ENCODE results near the gene P2RX6. TPM values are rescaled to one million over a fixed set of nuclear protein-coding genes. Genes with fewer than 3 reads are reported as not detected.
A peak's percentile ranks its signal among the peaks of the same experiment; 100 is the strongest.
"Not testable (repeated sequence)": the region's sequence is repeated elsewhere in the genome, so short reads cannot be mapped to it uniquely, and the experiment has no call there.

The P2RX6 gene
- 1 to 10 TPM in 4 of 5 donors, under 1 TPM in 1; 0.95 to 3.4 (median 1.8) TPM for polyA plus RNA-seq (ENCODE audit: insufficient read depth in 1 of 5, insufficient read length in 5 of 5, low replicate concordance in 1 of 5)
- long read RNA-seq, donor 1 = 0 reads
- long read RNA-seq, donor 2 = 0 reads
- long read RNA-seq, donor 3 = 0 reads
- long read RNA-seq, donor 4 = 0 reads
- long read RNA-seq, donor 5, partial matches to known transcripts = 0 of 1 reads
- long read RNA-seq, donor 5, other reads (novel, unspliced or antisense) = 0 of 1 reads
- long read RNA-seq, donor 6 = 0 reads
- long read RNA-seq, donor 7 = 0 reads
- long read RNA-seq, donor 8 = 0 reads

DNA sequence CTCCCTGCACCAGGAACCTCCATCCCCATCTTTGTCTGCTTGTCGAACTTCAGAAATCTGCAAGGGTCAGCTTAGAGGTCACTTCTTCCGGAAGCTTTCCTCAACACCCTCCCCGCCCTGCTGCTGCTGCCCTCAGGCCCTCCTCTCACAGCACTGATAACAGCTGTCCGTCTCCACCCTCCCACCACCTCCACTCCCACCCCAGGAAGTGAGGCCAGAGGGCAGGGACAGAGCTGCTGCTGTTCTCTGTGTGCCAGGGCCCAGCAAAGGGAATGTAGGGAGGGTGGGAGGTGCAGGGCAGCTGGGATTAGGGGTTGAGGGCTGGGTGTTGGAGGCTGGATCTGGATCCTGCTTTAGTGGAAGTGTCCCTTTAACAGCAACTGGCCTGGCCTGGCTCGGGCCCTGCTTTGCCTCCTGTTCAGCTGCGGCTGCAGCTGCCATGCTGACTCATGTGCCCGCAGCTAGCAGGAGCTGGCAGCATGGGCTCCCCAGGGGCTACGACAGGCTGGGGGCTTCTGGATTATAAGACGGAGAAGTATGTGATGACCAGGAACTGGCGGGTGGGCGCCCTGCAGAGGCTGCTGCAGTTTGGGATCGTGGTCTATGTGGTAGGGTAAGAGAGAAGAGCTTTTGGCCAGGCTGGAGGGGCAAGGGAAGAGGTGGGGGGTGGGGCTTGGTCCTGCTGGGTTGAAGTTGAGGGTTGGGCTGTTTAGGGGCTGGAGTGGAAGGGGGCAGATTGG, at the start of gene P2RX6:
Gene P2RX6, plus strand, starts transcription at position 440 of the 740 bp plus-strand sequence. Its CDS starts 10 bp downstream, at position 450.
- DNase-seq = peak; percentile 57 to 68

DNA sequence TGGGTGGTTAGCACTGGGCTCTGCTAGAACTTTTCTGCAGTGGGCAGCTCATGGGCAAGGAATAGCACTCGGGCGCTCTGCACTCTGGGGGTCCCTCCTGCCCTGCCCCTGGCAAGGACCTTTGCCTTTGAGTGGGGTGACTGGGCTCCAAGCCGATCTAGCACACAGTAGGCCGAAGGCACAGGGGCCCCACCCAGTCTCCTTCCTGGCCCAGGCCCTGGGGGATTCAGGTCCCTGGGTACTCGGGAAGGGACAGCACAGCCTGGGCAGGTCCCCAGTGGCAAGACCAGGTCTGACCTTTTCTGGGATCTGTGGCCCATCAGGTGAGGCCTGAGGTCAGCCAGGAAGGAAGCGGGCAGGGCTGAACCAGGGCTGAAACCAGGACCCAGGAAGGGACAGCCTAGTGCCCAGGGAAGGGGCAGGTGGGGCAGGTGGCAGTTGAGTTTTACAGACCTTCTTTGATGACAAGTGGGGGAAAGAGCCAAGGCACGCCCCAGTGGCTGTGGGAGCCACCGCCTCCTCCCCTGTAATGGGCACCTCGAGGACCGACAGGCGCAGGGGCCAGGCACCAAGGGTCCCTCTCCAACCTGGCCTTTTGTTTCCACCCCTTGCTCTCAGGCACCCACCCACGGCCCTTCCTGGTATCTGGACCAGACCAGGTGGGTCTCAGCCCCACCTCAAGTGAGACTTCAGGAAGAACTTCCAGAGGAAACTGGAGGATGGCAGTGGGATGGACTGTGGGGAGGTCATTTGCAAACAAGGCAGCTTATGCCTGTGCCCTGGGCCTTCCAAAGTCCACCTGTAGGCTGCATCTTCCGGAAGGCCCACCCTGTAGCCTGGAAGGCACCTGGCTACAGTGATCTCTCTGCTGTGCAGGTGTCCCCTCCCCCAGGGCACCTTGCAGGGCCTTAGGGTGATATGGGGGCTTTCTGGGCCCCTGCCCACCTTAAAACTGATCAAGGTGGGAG, 48.8 kb upstream of the P2RX6 start:
- no peak for DNase-seq

- no peak for DNase-seq
Observed at GRCh38 chr22:20966883-20967696, 47.9 kb upstream of the P2RX6 start, which contains the start of gene AIFM3. AIFM3 (plus strand) TSS chr22:20967255; CDS start chr22:20967945, 690 bp downstream.

DNA sequence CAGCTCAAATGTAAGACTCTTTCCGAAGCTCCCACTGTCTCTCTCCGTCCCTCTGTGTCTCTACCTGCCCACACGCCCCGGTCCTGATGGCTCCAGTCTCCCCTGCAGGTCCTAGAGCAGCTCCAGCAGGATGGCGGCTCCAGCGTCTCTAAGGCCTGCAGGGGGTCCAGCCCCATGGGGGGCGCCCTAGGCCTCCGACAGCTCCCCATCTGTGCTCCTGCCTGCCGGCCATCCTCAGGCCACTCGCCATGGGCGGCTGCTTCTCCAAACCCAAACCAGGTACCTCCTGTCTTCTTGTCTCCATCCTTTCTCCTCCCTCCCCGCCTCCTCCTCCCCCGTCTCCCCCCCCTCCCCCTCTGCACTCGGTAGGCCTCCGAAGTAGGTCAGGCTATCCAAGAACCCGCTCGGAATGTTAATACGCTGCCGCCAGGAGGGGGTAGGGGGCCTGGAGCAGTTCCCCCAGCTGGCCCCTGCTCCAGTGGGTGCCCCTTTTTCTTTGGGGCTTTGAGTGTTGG, 47.2 kb upstream of the P2RX6 start:
- no peak for DNase-seq

DNA sequence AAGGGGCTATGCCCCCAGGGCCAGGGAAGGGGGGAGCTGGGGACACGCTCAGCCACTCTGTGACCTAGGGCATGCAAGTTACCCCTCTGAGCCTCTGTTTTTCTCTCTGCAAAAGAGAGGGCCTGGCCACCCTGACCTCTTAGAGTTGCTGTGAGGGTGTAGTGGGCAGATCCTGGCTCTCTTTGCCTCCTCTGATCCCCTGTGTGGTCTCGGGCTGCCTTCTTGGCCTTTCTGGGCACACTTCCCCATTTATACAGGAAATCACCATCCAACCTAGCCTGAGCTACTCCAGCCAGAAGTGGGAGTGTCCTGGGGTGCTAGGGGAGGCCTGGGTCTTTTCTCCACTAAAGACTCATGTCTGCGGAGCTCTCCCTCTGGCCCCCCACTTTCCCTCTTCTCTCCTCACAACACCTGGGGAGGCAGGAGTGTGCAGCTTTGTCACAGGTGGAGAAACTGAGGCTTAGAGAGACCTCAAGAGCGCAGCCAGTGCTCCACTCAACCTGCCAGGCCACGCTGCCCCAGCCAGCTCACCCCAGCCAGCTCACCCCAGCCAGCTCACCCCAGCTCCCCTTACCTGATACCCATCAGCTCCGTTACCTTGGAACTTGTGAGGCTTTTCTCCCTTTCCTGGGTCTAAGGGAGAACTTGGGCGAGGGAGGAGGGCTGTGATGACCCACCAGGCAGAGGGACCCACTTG, 46.5 kb upstream of the P2RX6 start:
- DNase-seq = no peak

DNA sequence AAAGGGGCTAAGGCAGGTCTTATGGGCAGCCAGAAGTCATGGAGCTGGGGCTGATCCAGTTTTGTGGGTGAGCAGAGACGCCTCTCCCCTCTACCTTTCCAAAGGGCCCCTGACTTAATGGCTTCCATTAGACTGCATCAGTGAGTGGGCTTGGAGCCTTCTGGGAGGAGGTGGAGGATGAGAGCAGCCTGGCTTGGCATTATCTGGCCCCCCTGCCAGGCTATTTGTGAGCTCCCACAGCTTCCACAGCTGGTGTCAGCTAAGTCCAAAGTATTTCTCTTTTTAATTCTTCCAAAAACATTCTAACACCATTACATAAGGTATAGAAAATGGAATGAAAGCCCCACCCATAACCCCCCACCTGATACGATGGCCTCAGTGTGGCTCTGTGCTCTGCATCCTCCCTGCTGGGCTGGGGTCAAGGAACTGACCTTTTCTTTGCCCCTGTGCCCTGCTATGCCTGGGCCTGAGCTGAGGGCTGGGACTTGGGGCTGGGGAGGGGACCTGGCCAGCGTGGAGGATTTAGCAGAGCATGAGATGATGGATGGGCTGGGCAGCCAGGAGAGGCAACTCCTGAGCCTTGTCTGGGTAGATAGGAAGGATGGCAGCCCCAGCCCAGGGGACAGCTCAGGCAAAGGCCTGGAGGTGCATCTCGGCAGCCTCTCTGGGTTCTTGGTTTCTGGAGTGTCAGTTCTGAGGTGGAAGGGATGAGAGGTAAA, 43.9 kb upstream of the P2RX6 start:
- no peak for DNase-seq

GRCh38 chr22:20972014-20972694, 42.8 kb upstream of the P2RX6 start:
- DNase-seq = not testable (repeated sequence)

- DNase-seq = no peak
Observed at GRCh38 chr22:20972933-20973577, 41.9 kb upstream of the P2RX6 start.

GRCh38 chr22:20973634-20974286, 41.2 kb upstream of the P2RX6 start:
- DNase-seq = no peak

- DNase-seq = no peak
Observed at GRCh38 chr22:20974336-20974955, 40.5 kb upstream of the P2RX6 start.

DNA sequence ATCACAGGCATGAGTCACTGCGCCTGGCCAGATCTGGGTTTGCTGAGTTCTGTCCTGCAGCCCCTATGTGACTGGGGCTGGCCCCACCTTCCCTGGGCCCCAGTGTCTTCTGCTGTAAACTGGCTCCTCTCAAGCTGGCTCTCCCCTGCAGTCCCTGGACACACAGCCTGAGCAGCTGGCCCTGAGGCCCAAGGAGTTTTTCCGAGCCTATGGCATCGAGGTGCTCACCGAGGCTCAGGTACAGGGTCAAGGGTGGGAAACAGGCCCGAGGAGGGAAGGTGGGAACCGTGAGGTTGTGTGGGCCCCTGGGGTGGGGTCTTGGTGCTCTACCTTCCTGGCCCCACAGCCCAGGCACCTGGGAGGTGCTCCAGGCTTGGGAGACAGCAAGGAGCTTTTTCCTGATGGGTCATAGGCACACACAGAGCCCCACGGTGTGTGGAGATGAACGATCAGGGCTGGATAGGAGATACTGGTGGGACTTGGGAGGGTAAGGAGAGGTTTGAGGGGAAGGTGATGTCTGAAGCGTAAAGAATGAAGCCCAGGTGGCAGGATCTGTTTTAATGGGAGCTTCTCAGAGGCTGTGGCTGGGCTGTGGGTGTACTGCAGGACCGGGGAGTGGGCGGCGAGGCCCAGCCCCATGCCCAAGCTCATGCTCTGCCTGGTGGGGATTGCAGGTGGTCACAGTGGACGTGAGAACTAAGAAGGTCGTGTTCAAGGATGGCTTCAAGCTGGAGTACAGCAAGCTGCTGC, 39.2 kb upstream of the P2RX6 start:
- DNase-seq = no peak

DNA sequence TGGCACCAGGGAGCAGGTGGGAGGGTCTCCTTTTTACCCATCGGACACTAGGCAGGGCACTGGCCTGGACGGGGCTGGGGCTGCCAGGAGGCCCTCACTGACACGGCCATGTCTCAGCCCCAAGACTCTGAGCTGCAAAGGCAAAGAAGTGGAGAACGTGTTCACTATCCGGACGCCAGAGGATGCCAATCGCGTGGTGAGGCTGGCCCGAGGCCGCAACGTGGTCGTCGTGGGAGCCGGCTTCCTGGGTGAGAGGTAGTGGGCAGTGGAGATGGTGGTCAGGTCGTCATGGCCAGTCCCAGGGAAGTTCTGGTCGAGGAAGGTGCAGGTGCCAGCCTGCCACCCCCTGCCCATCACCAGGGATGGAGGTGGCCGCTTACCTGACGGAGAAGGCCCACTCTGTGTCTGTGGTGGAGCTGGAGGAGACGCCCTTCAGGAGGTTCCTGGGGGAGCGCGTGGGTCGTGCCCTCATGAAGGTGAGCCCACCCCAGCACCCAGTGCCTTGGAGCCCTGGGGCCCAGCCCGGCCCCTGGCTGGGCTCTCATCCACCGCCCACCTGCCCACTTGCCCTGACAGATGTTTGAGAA, 38.6 kb upstream of the P2RX6 start:
- no peak for DNase-seq

DNA sequence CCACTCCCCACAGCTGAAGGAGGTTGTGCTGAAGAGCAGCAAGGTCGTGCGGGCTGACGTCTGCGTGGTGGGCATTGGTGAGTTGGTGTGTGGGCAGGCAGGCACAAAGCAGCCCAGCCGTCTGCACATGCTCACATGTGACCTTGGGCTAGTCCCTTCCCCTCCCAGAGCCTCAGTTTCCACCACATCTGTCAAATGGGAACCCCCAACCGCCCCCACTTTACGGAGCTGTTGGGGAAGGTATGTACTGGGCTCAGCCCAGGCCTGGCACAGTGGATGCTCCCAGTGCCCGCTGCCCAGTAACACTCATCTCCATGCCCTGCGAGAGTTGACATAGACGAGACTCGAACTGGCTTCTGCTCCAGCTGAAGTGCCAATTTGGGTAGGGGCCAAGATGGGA, 37.9 kb upstream of the P2RX6 start:
- no peak for DNase-seq

DNA sequence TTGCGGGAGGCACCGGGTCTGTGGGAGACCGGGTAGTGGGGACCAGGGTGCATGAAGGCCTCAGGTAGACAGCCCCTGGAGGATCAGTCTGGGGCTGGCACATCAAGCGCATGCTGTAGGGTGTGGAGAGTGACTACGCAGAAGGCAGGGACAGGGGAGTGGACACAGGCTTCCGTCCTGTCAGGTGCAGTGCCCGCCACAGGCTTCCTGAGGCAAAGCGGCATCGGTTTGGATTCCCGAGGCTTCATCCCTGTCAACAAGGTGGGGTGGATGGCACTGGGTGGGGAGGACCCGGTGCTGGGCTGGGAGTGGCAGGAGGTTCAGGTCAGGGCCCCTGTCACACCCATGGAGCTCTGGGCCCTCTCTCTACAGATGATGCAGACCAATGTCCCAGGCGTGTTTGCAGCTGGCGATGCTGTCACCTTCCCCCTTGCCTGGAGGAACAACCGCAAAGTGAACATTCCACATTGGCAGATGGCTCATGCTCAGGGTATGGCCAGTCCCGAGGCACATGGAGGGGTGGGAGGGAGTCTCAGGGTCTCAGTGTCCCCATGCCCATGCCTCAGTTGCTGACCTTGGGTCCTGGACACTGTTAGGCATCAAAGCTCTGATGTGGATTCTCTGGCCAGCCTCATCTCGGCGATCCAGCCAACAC, 37.3 kb upstream of the P2RX6 start:
- no peak for DNase-seq

GRCh38 chr22:20978419-20978818, 36.5 kb upstream of the P2RX6 start:
- DNase-seq = no peak

Data from right lung (tissue), 10 donors.